ENCODE measurements around the gene SMPDL3B.
A peak's percentile ranks its signal among the peaks of the same experiment; 100 is the strongest.

The SMPDL3B gene

GRCh38 chr1:27934818-27935549 is at the start of gene SMPDL3B:
Gene SMPDL3B (plus strand): TSS chr1:27935000. CDS start chr1:27935184, 184 bp downstream.
- peaks cover 5% of the 10 kb centered on the region for H3K27me3 ChIP-seq (ENCODE audit: insufficient read depth, insufficient read length)
- H3K4me1 ChIP-seq (ENCODE audit: insufficient read depth, insufficient read length), result peaks cover 8% of the 10 kb centered on the region
- TF ChIP-seq SUZ12 (IDR thresholded peaks at IDR 0.05; ENCODE audit: extremely low read depth, insufficient read depth, insufficient read length) (no peak), ZNF274 (IDR thresholded peaks at IDR 0.05; ENCODE audit: low read depth, low read length) (no peak), YY1 (IDR thresholded peaks at IDR 0.05; ENCODE audit: insufficient read depth, insufficient read length) (no peak)
- DNase-seq (ENCODE audit: low read depth, low spot score), result peak; percentile 80
- H3K36me3 ChIP-seq (ENCODE audit: insufficient read depth, insufficient read length, low read length), result no peaks in the 10 kb centered on the region
- peak within 1 kb of the TSS; percentile 27 for H3K4me3 ChIP-seq (ENCODE audit: insufficient read length, low read depth)
- H3K9me3 ChIP-seq (ENCODE audit: insufficient read depth, low read length), result no peaks in the 10 kb centered on the region
- peak within 1 kb of the TSS; percentile 57 for H3K9ac ChIP-seq (ENCODE audit: insufficient read length, low read depth)

GRCh38 chr1:27885114-27885528 is 49.7 kb upstream of the SMPDL3B start:
- DNase-seq (ENCODE audit: low read depth, low spot score), result no peak
- Histone ChIP-seq H3K9me3 (ENCODE audit: insufficient read depth, low read length) (no peaks in the 10 kb centered on the region), H3K4me1 (ENCODE audit: insufficient read depth, insufficient read length) (peaks cover 9% of the 10 kb centered on the region), H3K36me3 (ENCODE audit: insufficient read depth, insufficient read length, low read length) (peaks cover 62% of the 10 kb centered on the region), H3K4me3 (ENCODE audit: insufficient read length, low read depth) (no peak overlapping the region), H3K9ac (ENCODE audit: insufficient read length, low read depth) (no peak overlapping the region), H3K27me3 (ENCODE audit: insufficient read depth, insufficient read length) (no peaks in the 10 kb centered on the region)
- no peak for TF ChIP-seq YY1 (IDR thresholded peaks at IDR 0.05; ENCODE audit: insufficient read depth, insufficient read length)
- no peak for TF ChIP-seq SUZ12 (IDR thresholded peaks at IDR 0.05; ENCODE audit: extremely low read depth, insufficient read depth, insufficient read length)
- no peak for TF ChIP-seq ZNF274 (IDR thresholded peaks at IDR 0.05; ENCODE audit: low read depth, low read length)

GRCh38 chr1:27885621-27886352 is 49.0 kb upstream of the SMPDL3B start:
- no peak overlapping the region for H3K4me3 ChIP-seq (ENCODE audit: insufficient read length, low read depth)
- H3K4me1 ChIP-seq (ENCODE audit: insufficient read depth, insufficient read length), result peaks cover 9% of the 10 kb centered on the region
- DNase-seq (ENCODE audit: low read depth, low spot score), result no peak
- H3K36me3 ChIP-seq (ENCODE audit: insufficient read depth, insufficient read length, low read length), result peaks cover 62% of the 10 kb centered on the region
- no peaks in the 10 kb centered on the region for H3K27me3 ChIP-seq (ENCODE audit: insufficient read depth, insufficient read length)
- TF ChIP-seq SUZ12 (IDR thresholded peaks at IDR 0.05; ENCODE audit: extremely low read depth, insufficient read depth, insufficient read length), result no peak
- no peak for TF ChIP-seq YY1 (IDR thresholded peaks at IDR 0.05; ENCODE audit: insufficient read depth, insufficient read length)
- TF ChIP-seq ZNF274 (IDR thresholded peaks at IDR 0.05; ENCODE audit: low read depth, low read length), result no peak
- no peaks in the 10 kb centered on the region for H3K9me3 ChIP-seq (ENCODE audit: insufficient read depth, low read length)
- H3K9ac ChIP-seq (ENCODE audit: insufficient read length, low read depth), result no peak overlapping the region

GRCh38 chr1:27886353-27886679 is 48.5 kb upstream of the SMPDL3B start:
- H3K9ac ChIP-seq (ENCODE audit: insufficient read length, low read depth), result no peak overlapping the region
- no peak overlapping the region for H3K4me3 ChIP-seq (ENCODE audit: insufficient read length, low read depth)
- DNase-seq (ENCODE audit: low read depth, low spot score), result no peak
- H3K9me3 ChIP-seq (ENCODE audit: insufficient read depth, low read length), result no peaks in the 10 kb centered on the region
- TF ChIP-seq ZNF274 (IDR thresholded peaks at IDR 0.05; ENCODE audit: low read depth, low read length), result no peak
- TF ChIP-seq YY1 (IDR thresholded peaks at IDR 0.05; ENCODE audit: insufficient read depth, insufficient read length), result no peak
- no peak for TF ChIP-seq SUZ12 (IDR thresholded peaks at IDR 0.05; ENCODE audit: extremely low read depth, insufficient read depth, insufficient read length)
- peaks cover 66% of the 10 kb centered on the region for H3K36me3 ChIP-seq (ENCODE audit: insufficient read depth, insufficient read length, low read length)
- no peaks in the 10 kb centered on the region for H3K27me3 ChIP-seq (ENCODE audit: insufficient read depth, insufficient read length)
- H3K4me1 ChIP-seq (ENCODE audit: insufficient read depth, insufficient read length), result peaks cover 9% of the 10 kb centered on the region

GRCh38 chr1:27886744-27887143 is 48.1 kb upstream of the SMPDL3B start:
- H3K4me3 ChIP-seq (ENCODE audit: insufficient read length, low read depth), result no peak overlapping the region
- H3K4me1 ChIP-seq (ENCODE audit: insufficient read depth, insufficient read length), result peaks cover 8% of the 10 kb centered on the region
- peaks cover 69% of the 10 kb centered on the region for H3K36me3 ChIP-seq (ENCODE audit: insufficient read depth, insufficient read length, low read length)
- TF ChIP-seq SUZ12 (IDR thresholded peaks at IDR 0.05; ENCODE audit: extremely low read depth, insufficient read depth, insufficient read length) (no peak), ZNF274 (IDR thresholded peaks at IDR 0.05; ENCODE audit: low read depth, low read length) (no peak), YY1 (IDR thresholded peaks at IDR 0.05; ENCODE audit: insufficient read depth, insufficient read length) (no peak)
- no peak overlapping the region for H3K9ac ChIP-seq (ENCODE audit: insufficient read length, low read depth)
- no peaks in the 10 kb centered on the region for H3K9me3 ChIP-seq (ENCODE audit: insufficient read depth, low read length)
- no peak for DNase-seq (ENCODE audit: low read depth, low spot score)
- H3K27me3 ChIP-seq (ENCODE audit: insufficient read depth, insufficient read length), result no peaks in the 10 kb centered on the region

GRCh38 chr1:27887215-27888021 is 47.4 kb upstream of the SMPDL3B start:
- H3K9me3 ChIP-seq (ENCODE audit: insufficient read depth, low read length), result no peaks in the 10 kb centered on the region
- TF ChIP-seq ZNF274 (IDR thresholded peaks at IDR 0.05; ENCODE audit: low read depth, low read length) (no peak), SUZ12 (IDR thresholded peaks at IDR 0.05; ENCODE audit: extremely low read depth, insufficient read depth, insufficient read length) (no peak), YY1 (IDR thresholded peaks at IDR 0.05; ENCODE audit: insufficient read depth, insufficient read length) (no peak)
- peaks cover 7% of the 10 kb centered on the region for H3K4me1 ChIP-seq (ENCODE audit: insufficient read depth, insufficient read length)
- H3K4me3 ChIP-seq (ENCODE audit: insufficient read length, low read depth), result no peak overlapping the region
- no peak for DNase-seq (ENCODE audit: low read depth, low spot score)
- H3K9ac ChIP-seq (ENCODE audit: insufficient read length, low read depth), result no peak overlapping the region
- H3K27me3 ChIP-seq (ENCODE audit: insufficient read depth, insufficient read length), result no peaks in the 10 kb centered on the region
- H3K36me3 ChIP-seq (ENCODE audit: insufficient read depth, insufficient read length, low read length), result peaks cover 69% of the 10 kb centered on the region

Measured in NT2/D1 (cell line).